HG03521 (cell line): ENCODE data around the gene CD79A.

ENCODE experiments used
- ATAC-seq: cut with Tn5 transposase; IDR thresholded peaks from one replicate; pipeline ENCODE4 v1.9.1; 2021; ENCODE audit warnings: mild to moderate bottlenecking, moderate library complexity; ENCODE audit not compliant: unreplicated experiment

Gene CD79A

GRCh38 chr19:41929536-41930071 is 52.5 kb downstream of the CD79A start:
- no peak for ATAC-seq

DNA sequence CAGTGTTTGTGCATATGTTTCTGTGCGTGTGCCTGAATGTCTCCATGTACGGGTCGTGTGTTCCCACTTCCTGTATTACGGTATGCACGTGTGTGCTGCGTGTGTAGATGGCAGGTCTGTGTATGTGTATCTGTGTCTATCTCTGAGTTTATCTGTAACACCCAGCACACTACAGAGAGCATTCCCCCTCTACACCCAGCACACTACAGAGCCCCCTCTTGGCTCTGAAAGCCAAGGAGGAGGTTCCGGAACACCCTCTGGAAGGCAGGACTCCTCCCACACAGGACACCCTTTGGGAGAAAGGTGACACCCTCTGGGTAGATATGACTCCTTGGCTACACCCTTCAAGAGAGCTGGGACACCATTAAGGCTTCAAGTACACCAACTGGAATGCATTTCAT is 53.2 kb downstream of the CD79A start:
- ATAC-seq: no peak
